GM18511 (cell line): ENCODE results near the gene SAP130.

Source experiments
- ATAC-seq: cut with Tn5 transposase; IDR thresholded peaks from one replicate; pipeline ENCODE4 v1.9.1; 2021; ENCODE audit warnings: mild to moderate bottlenecking, moderate library complexity; ENCODE audit not compliant: unreplicated experiment

Gene SAP130

GRCh38 chr2:128027801-128028667 is at the start of gene SAP130:
TSS of gene SAP130 (minus strand) at chr2:128028059. CDS start at chr2:128026292, 1,767 bp downstream.
- peak; percentile 79 for ATAC-seq

- ATAC-seq: no peak
Measured at GRCh38 chr2:128076461-128077106, 48.7 kb upstream of the SAP130 start.

- no peak for ATAC-seq
Measured at GRCh38 chr2:128073278-128073677, 45.4 kb upstream of the SAP130 start.

GRCh38 chr2:128069769-128070168 is 41.9 kb upstream of the SAP130 start:
- ATAC-seq: no peak

GRCh38 chr2:128064353-128064752 is 36.5 kb upstream of the SAP130 start:
- ATAC-seq: no peak

- no peak for ATAC-seq
Measured at GRCh38 chr2:128062571-128062970, 34.7 kb upstream of the SAP130 start.

GRCh38 chr2:128058114-128058513 is 30.3 kb upstream of the SAP130 start:
- ATAC-seq: no peak

GRCh38 chr2:128057334-128057733 is 29.5 kb upstream of the SAP130 start:
- no peak for ATAC-seq

GRCh38 chr2:128054104-128054885 is 26.4 kb upstream of the SAP130 start:
- ATAC-seq: no peak

GRCh38 chr2:128053331-128053730 is 25.5 kb upstream of the SAP130 start:
- ATAC-seq: no peak

GRCh38 chr2:128043041-128043440 is 15.2 kb upstream of the SAP130 start:
- no peak for ATAC-seq

- no peak for ATAC-seq
Measured at GRCh38 chr2:128041561-128041960, 13.7 kb upstream of the SAP130 start.

- no peak for ATAC-seq
Measured at GRCh38 chr2:128040166-128040771, 12.4 kb upstream of the SAP130 start.

- no peak for ATAC-seq
Measured at GRCh38 chr2:128039535-128039934, 11.7 kb upstream of the SAP130 start.

GRCh38 chr2:128038411-128038810 is 10.6 kb upstream of the SAP130 start:
- no peak for ATAC-seq

- ATAC-seq: no peak
Measured at GRCh38 chr2:128037649-128038048, 9.8 kb upstream of the SAP130 start.

- no peak for ATAC-seq
Measured at GRCh38 chr2:128036748-128037607, 9.1 kb upstream of the SAP130 start.

- no peak for ATAC-seq
Measured at GRCh38 chr2:128032092-128032491, 4.2 kb upstream of the SAP130 start.

GRCh38 chr2:128028668-128029054 is 802 bp upstream of the SAP130 start:
- no peak for ATAC-seq

GRCh38 chr2:128027278-128027800 is 520 bp downstream of the SAP130 start:
- ATAC-seq: peak; percentile 83
